Measurements from ENCODE around the gene AGPAT4. TPM values are rescaled to one million over a fixed set of nuclear protein-coding genes. Genes with fewer than 3 reads are reported as not detected.

Gene AGPAT4
- total RNA-seq, 1 experiment from 2014 or later: 22.0 TPM

DNA sequence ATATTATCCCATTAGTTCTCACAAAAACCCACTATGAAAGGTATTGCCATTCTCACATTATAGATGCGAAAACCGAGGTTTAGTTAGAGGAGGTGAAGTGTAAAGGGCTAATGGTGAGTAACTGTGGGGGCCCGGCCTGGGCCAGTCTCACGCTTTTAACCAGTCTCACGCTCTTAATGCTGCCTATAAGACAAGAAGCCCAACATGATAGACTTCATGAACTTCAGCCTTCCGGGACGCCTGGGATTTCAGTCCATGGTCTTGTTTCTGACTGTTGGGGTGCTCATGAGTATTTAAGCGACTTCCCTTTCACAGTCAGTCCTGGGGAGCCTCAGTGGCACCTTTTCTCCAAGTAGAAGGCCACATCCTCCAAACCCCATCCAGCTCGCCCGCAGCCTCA lies 31.7 kb downstream of the AGPAT4 start:
- Histone ChIP-seq H3K4ac (ENCODE audit: low read depth, low read length) (no peak overlapping the region), H4K91ac (ENCODE audit: insufficient read length, low read depth, low read length) (no peak overlapping the region), H3K79me1 (ENCODE audit: insufficient read depth, low read depth, low read length, poor library complexity, severe bottlenecking) (no peaks in the 10 kb centered on the region), H3K23ac (ENCODE audit: insufficient read length, low read depth, low read length) (no peak overlapping the region), H3T11ph (ENCODE audit: low read length) (no peak overlapping the region), H2BK120ac (ENCODE audit: low read depth, low read length, poor library complexity, severe bottlenecking) (no peak overlapping the region), H2AFZ (ENCODE audit: low read length) (no peak overlapping the region), H4K5ac (ENCODE audit: insufficient read length, low read depth, low read length) (no peak overlapping the region), H3K79me2 (ENCODE audit: insufficient read depth, low read length) (peaks cover 2% of the 10 kb centered on the region; the same call in 1 of the 2 replicates), H3K18ac (ENCODE audit: insufficient read length, low read depth, low read length) (no peak overlapping the region), H3K14ac (ENCODE audit: insufficient read depth, low read length) (no peak overlapping the region), H3K23me2 (ENCODE audit: insufficient read length, low read depth, low read length, poor library complexity, severe bottlenecking) (no peaks in the 10 kb centered on the region), H2BK20ac (ENCODE audit: low read depth, low read length, poor library complexity, severe bottlenecking) (no peak overlapping the region), H3K27me3 (ENCODE audit: insufficient read depth, low read length) (no peaks in the 10 kb centered on the region), H3K4me2 (ENCODE audit: insufficient read depth, insufficient read length, low read length) (no peak overlapping the region), H2BK15ac (ENCODE audit: low read depth, low read length) (no peak overlapping the region), H2BK5ac (ENCODE audit: insufficient read length, low read length) (no peak overlapping the region), H4K20me1 (ENCODE audit: control insufficient read depth, insufficient read depth, insufficient read length) (no peaks in the 10 kb centered on the region), H3K9ac (ENCODE audit: extremely low read depth, insufficient read length, low read length) (no peak overlapping the region), H4K8ac (replicated peaks; ENCODE audit: insufficient read length, low read depth, low read length) (no peak overlapping the region), H3K27ac (ENCODE audit: insufficient read length, low read depth, low read length) (no peak overlapping the region), H3K9me3 (ENCODE audit: control insufficient read depth, low read depth, low read length) (no peaks in the 10 kb centered on the region), H3K4me1 (ENCODE audit: insufficient read depth, low read length) (no peaks in the 10 kb centered on the region), H2BK12ac (ENCODE audit: insufficient read length, low read depth, low read length) (no peak overlapping the region), H3K56ac (ENCODE audit: insufficient read length, low read depth, low read length) (no peak overlapping the region), H2AK5ac (ENCODE audit: insufficient read length, low read length) (no peak overlapping the region)
- no peak overlapping the region for H3K4me3 Mint-ChIP-seq
- TF ChIP-seq, protein P1, sequence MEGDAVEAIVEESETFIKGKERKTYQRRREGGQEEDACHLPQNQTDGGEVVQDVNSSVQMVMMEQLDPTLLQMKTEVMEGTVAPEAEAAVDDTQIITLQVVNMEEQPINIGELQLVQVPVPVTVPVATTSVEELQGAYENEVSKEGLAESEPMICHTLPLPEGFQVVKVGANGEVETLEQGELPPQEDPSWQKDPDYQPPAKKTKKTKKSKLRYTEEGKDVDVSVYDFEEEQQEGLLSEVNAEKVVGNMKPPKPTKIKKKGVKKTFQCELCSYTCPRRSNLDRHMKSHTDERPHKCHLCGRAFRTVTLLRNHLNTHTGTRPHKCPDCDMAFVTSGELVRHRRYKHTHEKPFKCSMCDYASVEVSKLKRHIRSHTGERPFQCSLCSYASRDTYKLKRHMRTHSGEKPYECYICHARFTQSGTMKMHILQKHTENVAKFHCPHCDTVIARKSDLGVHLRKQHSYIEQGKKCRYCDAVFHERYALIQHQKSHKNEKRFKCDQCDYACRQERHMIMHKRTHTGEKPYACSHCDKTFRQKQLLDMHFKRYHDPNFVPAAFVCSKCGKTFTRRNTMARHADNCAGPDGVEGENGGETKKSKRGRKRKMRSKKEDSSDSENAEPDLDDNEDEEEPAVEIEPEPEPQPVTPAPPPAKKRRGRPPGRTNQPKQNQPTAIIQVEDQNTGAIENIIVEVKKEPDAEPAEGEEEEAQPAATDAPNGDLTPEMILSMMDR (conservative IDR thresholded peaks at IDR 0.05): no peak
- peaks cover 37 to 55% of the 10 kb centered on the region in 2 experiments for H3K4me1 Mint-ChIP-seq
- peaks cover 6 to 10% (median 7%) of the 10 kb centered on the region in 3 experiments for H3K36me3 Mint-ChIP-seq (ENCODE audit: insufficient read depth in 1 of 3, low read depth in 3 of 3)
- peak overlapping the region in 1 of 3 experiments; percentile 89; a peak in 1 of 7 replicates for H3K27ac Mint-ChIP-seq
- no peak for DNase-seq
- WGBS (ENCODE audit: extremely low coverage, insufficient read length, low lambda C conversion rate): no CpG with 5 or more reads among the region's 10 CpGs
- H3K27me3 Mint-ChIP-seq (ENCODE audit: low read depth): no peaks in the 10 kb centered on the region
- H3K9me3 Mint-ChIP-seq: no peaks in the 10 kb centered on the region
